ENCODE results near the gene CCDC68. TPM values are rescaled to one million over a fixed set of nuclear protein-coding genes. Genes with fewer than 3 reads are reported as not detected.

Gene CCDC68
- total RNA-seq = 3.0 and 6.4 TPM in 2 replicates

GRCh38 chr18:54958704-54959625 lies at the start of gene CCDC68:
CCDC68 (minus strand) TSS chr18:54959461; CDS start chr18:54942791, 16,670 bp downstream.

Other genes starting within 250 kb of the CCDC68 start
- 0.27 and 0.36 TPM in 2 replicates for gene RAB27B, start 131.0 kb downstream of the CCDC68 start, total RNA-seq

All from thoracic aorta endothelial cell (primary cell).